Measurements from ENCODE around the gene TJP2.

DNA sequence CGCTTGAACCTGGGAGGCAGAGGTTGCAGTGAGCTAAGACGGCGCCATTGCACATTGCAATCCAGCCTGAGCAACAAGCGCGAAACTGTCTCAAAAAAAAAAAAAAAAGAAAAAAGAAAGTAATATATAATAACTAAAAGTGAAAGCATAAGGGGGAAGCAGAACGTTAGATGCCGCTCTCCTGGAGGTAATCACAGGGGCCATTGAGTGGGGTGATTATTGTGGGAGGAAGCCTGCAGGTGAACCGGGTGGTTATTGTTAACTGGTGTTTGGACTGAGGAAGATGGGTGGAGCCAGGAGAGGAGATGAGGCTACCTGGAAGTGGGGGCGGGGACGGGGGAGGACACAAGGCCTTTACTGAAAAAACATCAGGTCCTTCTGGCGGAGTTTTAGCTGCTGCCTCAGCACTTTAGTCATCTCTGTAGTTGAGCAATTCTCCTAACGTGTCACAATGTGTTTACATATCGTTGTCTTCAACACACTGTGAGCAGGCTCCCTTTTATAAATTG is 5.3 kb upstream of the TJP2 start:
- TF ChIP-seq, protein P1, sequence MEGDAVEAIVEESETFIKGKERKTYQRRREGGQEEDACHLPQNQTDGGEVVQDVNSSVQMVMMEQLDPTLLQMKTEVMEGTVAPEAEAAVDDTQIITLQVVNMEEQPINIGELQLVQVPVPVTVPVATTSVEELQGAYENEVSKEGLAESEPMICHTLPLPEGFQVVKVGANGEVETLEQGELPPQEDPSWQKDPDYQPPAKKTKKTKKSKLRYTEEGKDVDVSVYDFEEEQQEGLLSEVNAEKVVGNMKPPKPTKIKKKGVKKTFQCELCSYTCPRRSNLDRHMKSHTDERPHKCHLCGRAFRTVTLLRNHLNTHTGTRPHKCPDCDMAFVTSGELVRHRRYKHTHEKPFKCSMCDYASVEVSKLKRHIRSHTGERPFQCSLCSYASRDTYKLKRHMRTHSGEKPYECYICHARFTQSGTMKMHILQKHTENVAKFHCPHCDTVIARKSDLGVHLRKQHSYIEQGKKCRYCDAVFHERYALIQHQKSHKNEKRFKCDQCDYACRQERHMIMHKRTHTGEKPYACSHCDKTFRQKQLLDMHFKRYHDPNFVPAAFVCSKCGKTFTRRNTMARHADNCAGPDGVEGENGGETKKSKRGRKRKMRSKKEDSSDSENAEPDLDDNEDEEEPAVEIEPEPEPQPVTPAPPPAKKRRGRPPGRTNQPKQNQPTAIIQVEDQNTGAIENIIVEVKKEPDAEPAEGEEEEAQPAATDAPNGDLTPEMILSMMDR (IDR thresholded peaks at IDR 0.05) = no peak
- TF ChIP-seq POLR2A (IDR thresholded peaks at IDR 0.05) = no peak

All from lower leg skin (tissue), 3 donors.